NCI-H748 (cell line): ENCODE measurements around the gene FOXJ2.
"Not testable (repeated sequence)": the region's sequence is repeated elsewhere in the genome, so short reads cannot be mapped to it uniquely, and the experiment has no call there.

Experiments used
- DNase-seq: peaks from one replicate; lab custom pipeline; 2025; ENCODE audit not compliant: unreplicated experiment; lab: John Stamatoyannopoulos, UW

FOXJ2 gene

GRCh38 chr12:8032242-8033152 is at the start of gene FOXJ2:
Gene FOXJ2 (plus strand): TSS chr12:8032716. CDS start chr12:8039833, 7,117 bp downstream.
- DNase-seq, result peak; percentile 67

- DNase-seq, result not testable (repeated sequence)
These were observed 49.5 kb upstream of the FOXJ2 start for GRCh38 chr12:7983019-7983418.

GRCh38 chr12:7983460-7983859 is 49.1 kb upstream of the FOXJ2 start:
- not testable (repeated sequence) for DNase-seq

GRCh38 chr12:7984900-7985299 is 47.6 kb upstream of the FOXJ2 start:
- no peak for DNase-seq

- no peak for DNase-seq
These were observed 46.6 kb upstream of the FOXJ2 start for GRCh38 chr12:7985802-7986418.

GRCh38 chr12:7989827-7990491 is 42.6 kb upstream of the FOXJ2 start:
- DNase-seq, result no peak

GRCh38 chr12:7991535-7991934 is 41.0 kb upstream of the FOXJ2 start:
- DNase-seq, result no peak

- DNase-seq, result no peak
These were observed 37.7 kb upstream of the FOXJ2 start for GRCh38 chr12:7994731-7995205.

- peak; percentile 78 for DNase-seq
These were observed 37.1 kb upstream of the FOXJ2 start for GRCh38 chr12:7995266-7995963.

GRCh38 chr12:8000827-8001226 is 31.7 kb upstream of the FOXJ2 start:
- DNase-seq, result not testable (repeated sequence)

GRCh38 chr12:8001496-8001895 is 31.0 kb upstream of the FOXJ2 start:
- DNase-seq, result not testable (repeated sequence)

- DNase-seq, result not testable (repeated sequence)
These were observed 27.6 kb upstream of the FOXJ2 start for GRCh38 chr12:8004897-8005296.

GRCh38 chr12:8011331-8011730 is 21.2 kb upstream of the FOXJ2 start:
- no peak for DNase-seq

GRCh38 chr12:8012651-8013309 is 19.7 kb upstream of the FOXJ2 start:
- no peak for DNase-seq

- DNase-seq, result no peak
These were observed 17.7 kb upstream of the FOXJ2 start for GRCh38 chr12:8014836-8015235.

- not testable (repeated sequence) for DNase-seq
These were observed 14.3 kb upstream of the FOXJ2 start for GRCh38 chr12:8018213-8018612.

- DNase-seq, result peak; percentile 73
These were observed 13.6 kb upstream of the FOXJ2 start for GRCh38 chr12:8018666-8019581.

- peak; percentile 96 for DNase-seq
These were observed 6.1 kb upstream of the FOXJ2 start for GRCh38 chr12:8026291-8026900.

- no peak for DNase-seq
These were observed 4.7 kb upstream of the FOXJ2 start for GRCh38 chr12:8027856-8028255.
